Activated CD4-positive, CD25-positive, alpha-beta regulatory T cell treated with anti-CD3 and anti-CD28 coated beads, Interleukin-2, amount 50 U/mL, for 72 hours (primary cell): ENCODE measurements around the gene FRMPD1.
"Not testable (repeated sequence)": the region's sequence is repeated elsewhere in the genome, so short reads cannot be mapped to it uniquely, and the experiment has no call there.

ENCODE experiments used
- DNase-seq: peaks from one replicate; pipeline ENCODE4 v3.0.0; 2021

The FRMPD1 gene, protein sequence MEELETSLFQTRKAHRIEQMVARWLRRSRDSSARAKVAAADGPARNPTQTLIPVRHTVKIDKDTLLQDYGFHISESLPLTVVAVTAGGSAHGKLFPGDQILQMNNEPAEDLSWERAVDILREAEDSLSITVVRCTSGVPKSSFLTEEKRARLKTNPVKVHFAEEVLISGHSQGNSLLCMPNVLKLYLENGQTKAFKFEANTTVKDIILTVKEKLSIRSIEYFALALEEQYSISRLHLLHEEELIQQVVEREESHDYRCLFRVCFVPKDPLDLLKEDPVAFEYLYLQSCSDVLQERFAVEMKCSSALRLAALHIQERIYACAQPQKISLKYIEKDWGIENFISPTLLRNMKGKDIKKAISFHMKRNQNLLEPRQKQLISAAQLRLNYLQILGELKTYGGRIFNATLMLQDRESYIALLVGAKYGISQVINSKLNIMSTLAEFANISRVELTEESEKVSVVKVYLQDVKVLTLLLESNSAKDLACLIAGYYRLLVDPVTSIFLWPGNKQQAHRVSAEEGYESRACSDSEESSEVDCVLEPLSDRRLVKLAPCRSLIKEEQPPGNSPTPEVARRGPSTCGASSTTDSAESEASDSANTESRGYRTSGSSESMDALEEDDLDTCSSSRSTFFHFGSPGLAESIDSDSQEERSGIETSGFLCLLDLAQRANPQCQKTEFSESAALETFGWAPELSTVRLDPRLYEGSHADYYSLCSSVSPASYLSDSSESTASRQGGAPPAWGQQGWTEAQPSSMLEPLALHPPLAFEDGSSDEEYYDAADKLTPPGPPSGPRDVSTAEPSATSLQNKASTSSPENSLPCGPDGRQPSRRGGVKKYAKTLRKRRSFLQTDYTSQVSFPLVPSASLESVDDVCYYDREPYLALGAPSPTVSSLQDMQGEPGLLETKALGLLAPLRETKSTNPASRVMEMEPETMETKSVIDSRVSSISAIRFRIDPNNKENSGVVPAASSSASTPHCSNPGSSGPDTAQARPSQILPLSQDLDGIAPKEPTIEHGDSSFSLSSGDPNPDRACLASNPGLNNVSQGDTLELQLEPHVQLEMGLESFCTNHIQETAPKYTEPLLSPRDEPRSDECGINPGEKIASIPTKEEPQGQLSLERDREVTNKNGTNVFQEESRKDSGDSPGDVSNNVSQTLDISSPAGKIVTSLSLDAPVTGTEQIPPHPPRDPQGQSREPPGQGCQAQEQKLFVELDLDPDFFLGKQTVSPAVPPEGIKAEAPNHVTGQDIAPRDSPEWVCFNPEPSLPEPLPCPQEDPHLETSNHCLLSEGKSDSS (N-terminal part only)

DNA sequence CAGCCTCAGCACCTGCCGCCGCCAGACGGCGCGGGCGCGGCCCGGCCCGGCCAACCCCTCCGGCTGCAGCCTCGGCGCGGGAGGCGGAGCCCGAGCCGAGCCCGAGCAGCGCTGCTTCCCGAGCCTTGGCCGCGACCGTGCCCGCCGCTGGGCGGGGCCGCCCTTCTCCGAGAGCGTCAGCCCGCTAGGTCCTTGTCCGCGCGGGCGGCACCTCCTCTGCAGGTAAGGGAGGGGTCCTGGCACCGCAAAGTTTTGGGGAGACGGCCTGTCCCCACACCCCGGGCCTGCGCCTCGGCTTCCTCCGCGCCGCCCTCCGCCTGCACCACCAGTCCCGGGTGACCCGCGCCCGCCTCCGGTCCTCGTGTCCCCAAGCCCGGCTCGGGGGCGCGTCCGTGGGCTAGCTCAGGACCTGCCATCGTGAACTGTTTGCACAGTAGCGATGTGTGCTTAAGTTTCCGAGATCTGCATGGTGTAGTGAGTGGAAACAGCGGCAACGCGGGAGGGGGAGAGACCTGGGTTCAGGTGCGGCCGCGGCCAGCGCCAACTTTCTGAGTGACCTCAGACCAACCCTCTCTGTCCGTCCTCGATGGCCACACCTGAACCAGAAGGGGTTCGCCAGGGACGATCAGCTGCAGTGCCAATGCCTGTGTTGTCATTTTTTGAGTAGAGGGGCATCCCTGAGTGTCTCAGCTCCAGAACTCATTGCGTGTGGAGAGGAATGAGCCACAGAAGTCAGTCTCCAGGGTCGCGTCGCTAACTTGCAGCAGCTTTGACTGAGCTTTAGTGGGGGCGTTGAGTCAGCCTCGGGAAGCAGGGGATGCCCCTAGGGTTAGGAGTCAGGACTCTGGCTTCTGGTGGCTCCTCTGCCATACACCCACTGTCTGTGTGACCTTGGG, at the start of gene FRMPD1:
FRMPD1 (plus strand) TSS at position 82 of the 896 bp plus-strand sequence. CDS start 41,688 bp downstream, outside the sequence.
- peak; percentile 54 for DNase-seq

DNA sequence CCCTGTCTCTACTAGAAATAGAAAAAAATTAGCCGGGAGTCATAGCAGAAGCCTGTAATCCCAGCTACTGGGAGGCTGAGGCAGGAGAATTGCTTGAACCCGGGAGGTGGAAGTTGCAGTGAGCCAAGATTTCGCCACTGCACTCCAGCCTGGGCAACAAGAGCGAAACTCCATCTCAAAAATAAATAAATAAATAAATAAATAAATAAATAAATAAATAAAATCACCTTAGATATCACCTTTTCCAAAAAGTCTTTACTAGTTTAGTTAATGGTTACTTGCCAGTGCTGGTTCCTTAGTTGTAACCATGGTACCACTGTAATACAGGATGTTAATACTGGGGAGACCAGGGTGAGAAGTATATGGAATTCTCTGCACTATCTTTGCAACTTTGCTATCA, 48.7 kb upstream of the FRMPD1 start:
- DNase-seq = not testable (repeated sequence)

DNA sequence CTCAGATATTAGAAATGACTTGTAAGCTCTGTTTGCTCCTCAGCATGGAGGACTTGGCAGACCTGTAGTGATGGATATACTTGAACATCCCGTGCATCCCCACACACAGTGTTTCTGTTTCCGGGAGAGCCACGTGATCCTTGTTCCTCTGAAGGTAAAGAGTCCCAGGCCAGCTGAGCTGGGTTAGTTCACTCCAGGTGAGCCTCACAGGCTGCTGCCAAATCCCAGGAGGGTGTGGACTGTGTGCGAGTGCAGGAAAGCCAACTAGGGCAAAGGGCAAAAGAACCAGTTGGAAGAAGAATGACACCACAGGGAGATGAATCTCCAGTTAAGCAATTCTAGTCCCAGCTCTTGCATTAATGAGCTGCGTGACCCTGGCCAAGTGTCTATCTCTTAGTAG, 47.9 kb upstream of the FRMPD1 start:
- DNase-seq = no peak

DNA sequence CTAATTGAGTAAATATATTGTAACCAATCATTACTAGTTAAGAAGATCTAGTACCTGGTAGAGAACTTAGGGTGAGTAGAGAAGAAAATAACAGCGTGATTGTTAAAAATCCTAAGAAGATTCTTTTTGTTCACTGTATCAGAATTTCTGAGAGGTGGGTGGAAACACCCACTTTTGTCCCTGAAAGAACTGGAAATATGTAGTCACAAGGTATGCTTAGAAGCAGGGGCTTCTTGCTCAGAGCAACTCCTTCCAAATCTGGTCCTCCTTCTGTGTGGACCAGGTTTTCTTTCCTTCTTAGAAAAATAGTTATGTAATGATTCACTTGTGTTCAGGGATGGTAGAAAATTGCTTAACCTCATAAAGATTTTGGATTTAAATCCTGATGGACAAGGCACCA, 46.5 kb upstream of the FRMPD1 start:
- DNase-seq = no peak

DNA sequence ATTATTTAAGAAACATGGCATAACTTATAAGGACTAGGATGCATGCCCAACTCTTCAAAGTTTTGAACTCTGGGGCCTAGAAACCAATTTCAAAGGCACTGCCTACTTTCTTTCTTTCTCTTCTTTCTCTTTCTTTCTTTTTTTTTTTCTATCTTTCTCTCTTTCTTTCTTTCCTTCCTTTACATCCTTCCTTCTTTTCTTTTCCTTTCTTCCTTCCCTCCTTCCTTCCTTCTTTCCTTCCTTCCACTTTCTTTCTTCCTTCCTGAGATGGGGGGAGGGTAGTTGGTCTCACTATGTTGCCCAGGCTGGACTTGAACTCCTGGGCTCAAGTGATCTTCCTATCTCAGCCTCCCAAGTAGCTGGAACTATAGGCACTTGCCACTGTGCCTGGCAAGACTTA, 42.5 kb upstream of the FRMPD1 start:
- DNase-seq = no peak

DNA sequence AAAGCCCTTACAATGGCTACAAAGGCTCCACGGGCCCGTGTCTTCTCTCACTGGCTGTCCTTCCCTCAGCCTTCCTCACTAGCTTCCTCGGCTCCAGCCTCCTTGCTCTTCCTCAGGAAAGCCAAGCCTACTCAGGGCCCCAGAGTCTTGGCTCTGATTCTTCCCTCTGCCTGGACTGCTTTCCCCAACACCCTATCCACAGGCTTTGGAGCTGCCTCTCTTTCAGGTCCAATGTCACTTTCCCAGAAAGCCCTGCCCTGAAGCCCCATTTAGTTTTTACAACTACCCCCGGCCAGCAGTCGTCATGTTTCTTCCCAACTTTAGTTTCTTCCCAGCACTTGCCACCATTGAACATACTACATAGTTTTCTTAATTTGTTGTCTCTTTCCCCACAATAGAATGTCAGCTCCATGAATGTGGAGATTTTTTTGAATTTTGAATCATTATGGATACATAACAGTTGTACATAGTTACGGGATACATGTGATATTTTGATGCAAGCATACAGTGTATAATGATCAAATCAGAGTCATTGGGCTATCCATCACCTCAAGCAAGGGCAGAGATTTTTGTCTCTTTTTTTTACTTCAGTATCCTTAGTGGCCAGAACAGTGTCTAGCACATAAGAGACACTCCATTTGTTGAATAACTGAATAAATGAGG, 40.9 kb upstream of the FRMPD1 start:
- DNase-seq = no peak

DNA sequence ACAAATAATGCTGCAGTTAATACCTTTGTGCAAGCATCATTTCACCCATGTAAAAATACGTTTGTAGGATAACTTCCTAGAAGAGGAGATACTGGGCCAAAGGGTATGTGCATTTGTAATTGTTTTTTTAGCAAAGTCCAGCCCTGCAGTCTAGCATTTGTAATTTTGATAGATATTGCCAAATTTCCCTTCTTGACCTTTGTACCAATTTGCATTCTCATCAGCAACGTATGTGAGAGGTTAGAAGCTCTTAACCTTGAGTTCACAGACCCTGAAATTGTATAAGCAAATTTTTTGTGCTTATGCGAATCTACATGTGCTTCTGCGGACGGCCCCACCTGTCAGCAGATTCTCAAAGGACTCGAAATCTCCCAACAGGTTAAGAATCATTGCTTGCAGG, 39.7 kb upstream of the FRMPD1 start:
- no peak for DNase-seq

DNA sequence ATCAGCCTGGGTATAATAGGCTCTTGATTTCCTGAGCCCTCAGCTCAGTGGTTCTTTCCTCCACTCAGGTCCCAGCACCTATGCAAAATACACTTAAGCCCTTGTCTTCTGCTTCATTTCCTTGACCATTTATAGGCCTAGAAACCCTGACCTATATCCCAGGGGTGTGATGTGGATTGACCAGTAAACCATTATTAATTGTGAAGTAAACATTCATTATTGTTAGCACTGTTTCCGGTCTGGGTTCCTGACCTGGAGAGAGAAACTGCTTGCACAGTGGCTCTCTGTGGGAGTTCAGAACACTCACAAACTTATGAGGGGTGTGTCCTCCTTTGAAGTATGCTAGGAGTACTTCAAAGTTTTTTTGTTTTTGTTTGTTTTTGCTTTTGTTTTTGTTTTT, 38.8 kb upstream of the FRMPD1 start:
- DNase-seq = no peak

DNA sequence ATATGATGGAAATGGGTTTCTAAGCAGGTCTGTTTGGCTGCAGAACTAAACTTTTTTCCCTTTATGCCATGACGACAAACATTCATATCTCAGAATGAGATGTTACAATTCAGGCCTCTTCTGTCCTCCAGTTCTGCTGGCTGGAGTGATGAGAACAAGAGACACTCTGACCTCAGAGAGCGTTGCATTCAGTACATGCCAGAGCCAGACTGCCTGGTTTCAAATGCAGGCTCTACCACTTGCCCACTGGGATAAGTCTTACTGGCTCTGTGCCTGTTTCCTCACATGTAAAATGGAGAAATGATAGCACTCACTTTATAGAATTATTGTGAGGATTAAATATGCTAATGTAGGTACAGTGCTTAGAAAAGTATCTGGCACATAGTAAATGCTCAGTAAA, 33.6 kb upstream of the FRMPD1 start:
- DNase-seq = no peak

DNA sequence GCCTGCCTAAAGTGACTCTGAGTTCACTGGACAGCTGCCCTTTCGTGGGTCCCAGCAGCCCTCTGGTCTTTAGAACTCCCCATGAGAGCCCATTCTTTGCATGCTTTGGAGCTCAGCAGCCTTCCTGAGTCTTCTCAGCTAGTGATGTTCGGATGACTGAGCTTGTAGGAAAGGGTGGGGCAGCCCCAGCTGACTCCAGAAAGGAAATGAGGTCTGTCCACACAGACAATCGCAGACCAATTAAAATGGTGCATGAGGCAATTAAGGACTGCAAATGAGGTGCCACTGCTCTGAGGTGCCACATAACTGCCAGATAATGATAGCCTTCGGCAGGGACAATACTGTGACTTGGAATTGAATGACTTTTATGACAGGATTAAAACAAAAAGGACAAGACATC, 32.9 kb upstream of the FRMPD1 start:
- no peak for DNase-seq

DNA sequence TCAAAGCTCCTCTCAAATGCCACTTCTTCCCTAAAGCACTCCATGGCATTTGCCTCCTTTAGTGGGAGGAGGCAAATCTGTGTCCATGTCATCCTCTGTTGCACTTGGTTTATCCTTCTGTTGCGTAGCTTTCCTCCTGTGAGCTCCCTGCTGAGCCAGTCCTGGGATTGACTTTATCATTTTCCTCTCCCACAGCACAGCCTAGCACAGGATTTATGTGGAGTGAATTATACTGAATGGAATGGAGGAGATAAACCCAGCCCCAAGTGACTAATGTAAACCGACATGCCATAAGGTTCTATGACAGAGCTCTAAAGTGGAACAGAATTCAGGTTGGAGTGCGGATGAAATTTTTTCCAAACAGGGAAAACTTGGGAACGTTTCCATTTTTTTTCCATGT, 31.9 kb upstream of the FRMPD1 start:
- no peak for DNase-seq

DNA sequence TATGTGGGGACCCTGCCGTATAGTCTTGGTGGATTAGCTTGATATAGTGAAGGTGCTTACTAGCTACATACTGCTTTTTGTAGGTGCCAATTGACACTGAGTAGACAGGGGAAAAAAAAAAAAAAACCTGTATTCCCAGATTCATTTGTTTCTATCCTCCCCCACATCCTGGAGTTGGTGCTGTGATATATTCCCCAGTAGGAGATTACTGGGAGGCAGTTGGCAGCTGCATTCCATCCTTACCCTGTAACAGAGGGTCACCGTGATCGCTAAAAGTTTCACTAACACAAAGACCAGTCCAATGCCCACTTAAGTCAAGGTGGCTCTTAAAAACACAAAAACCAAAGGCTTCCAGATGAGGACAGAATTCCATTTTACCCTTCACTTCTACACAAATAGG, 30.9 kb upstream of the FRMPD1 start:
- no peak for DNase-seq

DNA sequence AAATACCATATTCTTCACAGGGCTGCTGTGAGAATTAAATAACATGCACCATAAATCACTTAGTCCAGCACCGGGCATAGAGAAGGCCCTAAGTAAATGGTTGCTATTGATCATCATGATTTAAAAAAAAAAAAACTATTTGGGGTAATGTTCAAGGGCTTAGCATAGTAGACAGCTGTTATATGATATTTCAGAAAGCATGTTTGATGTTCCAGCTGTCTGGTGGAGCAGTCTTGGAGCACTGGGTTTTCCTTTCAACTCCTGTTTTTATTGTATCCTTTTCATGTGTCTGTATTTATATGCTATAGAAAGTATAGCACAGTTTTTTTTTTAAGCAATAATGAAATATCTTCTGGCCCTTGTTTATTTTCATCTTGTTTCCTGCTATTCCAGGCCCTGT, 30.4 kb upstream of the FRMPD1 start:
- no peak for DNase-seq

DNA sequence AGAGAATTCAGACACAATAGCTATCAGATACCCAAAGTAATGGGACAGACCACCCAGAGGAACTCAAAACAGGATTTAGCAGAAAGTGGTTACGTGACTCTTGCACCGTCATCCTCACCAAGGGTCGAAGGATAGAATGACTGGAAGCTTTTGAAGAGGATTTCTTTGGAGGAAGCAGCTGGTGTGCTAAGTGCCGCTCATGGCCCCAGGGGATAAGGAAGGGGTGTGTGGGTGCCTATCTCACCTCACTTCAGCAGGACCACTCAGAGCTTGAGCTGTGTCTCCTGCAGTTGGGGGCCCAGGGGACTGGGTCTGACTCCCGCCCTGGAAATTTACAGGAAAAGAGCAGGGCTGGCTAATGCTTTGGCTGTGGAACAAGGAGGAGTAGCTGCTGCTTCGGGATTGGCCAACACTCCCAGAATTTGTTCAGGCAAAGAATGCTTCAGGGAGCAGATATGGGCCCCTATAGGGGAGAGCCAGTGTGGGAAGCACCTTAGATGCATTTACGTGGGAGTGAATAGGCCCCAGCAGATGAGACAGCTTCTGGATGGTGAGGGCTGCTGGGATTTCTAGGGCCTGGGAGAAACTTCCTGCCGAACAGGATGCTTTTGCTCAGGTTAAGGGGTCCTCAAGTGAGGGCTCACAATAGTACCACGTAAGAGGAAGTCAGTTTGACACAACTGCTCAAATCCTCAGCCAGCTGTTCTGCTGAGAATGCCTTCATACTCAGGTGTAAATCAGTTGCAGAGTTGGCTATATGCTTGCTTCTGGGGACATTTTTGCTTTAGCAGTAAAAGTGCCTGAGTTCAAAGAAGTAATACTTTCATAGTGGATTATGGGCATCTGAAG, 29.3 kb upstream of the FRMPD1 start:
- no peak for DNase-seq

DNA sequence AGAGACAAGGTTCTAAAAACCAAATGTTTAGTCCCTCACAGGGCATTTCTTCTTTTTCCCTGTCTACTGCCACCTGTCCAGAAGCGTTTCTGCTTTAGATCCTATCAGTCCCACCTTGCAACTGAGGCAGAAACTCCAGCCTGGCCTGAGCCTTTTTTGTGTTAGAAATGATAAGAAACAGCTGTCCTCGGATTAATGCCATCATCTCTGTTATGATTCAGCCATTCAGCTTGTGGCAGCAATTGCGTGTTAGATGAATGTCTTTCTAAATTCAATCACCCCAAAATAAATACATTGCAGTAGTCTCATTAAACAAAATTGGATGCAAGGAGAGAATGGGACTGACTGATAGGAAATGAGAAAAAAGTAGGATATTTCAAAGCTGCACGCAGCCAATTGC, 28.3 kb upstream of the FRMPD1 start:
- DNase-seq = no peak

DNA sequence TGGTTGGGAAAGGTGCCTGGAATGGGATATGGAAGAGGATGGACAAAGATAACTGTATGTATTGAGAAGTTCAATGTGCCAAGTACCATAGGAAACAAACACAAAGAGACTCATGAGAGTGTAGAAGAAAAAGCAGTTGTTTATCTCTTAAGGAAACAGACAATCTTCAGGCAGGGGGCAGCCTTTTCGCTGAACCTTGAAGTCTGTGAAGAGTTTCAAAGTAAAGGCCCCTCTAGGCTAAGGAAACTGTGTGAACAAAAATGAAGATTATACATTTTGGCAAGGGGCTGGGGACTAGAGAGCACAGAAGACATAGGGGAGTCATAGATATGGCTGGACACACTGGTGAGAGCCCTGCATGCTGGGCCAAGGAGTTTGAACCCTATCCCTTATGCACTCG, 27.5 kb upstream of the FRMPD1 start:
- DNase-seq = no peak

DNA sequence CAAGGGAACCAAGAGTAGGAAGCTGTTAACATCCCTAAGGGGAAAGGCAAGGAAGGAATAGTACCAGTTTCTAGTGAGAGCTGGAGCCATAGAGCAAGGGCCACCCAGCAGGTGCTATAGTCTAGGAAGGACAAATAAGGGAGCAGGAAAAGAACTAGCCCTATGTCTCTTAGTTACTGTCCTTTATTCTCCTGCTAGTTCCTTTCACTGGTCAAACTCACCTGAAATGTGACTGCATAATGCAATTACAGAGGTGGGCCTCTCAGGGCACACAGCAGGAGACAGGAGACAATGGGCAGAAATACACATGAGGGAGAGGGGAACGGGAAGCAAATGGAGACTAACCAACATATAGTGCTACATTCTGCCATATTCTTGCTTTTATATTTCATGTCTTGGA, 26.7 kb upstream of the FRMPD1 start:
- DNase-seq = no peak

DNA sequence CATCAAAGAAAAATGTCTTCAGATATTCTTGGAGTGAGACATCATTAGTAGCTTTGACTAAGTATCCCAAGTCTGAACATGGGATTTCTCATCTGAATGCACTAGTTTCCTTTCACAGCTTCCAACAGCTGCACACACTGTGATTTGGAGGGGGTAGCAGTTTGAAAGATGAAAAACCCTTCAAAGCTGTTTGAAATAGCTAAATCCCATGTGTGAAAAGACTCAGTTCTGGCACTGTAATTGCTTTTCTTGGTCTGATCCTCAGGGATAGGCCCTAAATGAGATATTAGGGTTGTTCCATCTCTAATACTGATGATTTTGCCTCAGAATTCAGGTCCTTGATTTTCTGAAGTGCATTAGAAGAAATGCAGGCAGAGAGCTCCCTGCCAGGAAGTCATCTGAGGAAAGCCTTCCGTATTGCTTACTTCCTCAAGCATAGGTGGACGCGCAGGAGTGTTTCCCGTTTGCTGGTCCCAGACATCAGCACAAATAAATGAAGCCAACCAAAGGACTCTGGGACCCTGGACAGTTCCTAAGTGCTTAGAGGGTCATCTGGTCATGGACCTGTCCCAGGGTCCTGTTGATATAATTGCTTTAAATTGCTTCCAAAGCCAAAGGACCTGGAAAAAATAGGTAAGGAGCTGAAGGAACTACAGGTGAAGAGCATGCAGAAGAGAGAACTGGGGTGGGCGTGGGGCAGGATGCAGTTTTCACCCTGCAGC, 25.6 kb upstream of the FRMPD1 start:
- no peak for DNase-seq

DNA sequence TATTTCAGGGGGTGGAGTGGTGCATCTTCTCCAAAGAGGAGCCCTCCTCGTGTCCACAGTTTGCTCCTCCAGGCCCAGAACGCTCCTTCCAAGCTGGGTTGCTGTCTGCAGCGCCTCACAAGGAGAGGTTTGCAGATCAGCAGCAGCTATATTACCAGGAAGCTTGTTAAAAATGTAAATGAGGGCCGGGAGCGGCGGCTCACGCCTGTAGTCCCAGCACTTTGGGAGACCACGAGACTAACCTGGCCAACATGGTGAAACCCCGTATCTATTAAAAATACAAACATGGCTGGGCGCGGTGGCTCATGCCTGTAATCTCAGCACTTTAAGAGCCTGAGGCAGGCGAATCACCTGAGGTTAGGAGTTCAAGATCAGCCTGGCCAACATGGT, 25.0 kb upstream of the FRMPD1 start:
- no peak for DNase-seq

DNA sequence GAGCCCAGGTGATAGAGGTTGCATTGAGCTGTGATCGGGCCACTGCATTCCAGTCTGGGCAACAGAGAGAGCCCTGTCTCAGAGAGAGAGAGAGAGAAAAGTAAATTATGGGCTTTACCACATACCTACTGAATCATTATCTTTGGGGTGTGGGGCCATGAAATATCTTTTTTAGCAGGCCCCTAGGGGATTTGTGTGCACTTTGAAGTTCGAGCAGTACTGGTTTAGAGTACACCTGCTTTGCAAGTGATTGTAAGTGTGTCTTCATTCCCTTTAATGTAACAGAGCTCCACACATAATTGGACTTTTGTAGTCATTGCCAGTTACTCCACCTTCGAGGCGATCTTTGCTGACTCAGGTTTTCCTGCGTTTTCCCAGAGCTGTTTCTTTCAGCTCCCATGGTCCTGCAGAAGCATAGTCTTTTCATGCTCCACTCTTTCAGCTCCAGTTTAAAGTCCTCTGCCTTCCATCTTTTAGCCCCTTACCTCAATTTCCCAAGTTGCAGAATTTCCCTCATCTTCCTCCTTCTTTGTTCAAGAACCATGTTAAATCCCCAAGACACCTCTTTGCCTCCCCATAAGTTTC, 24.0 kb upstream of the FRMPD1 start:
- no peak for DNase-seq
